Fibroblast of pulmonary artery (primary cell): ENCODE measurements around the gene CREB5.

ENCODE experiments used
- DNase-seq: peaks from one replicate; pipeline ENCODE4 v3.0.0-alpha.2; 2010; ENCODE audit warnings: low read depth
- H3K4me3 ChIP-seq: replicated peaks from 2 replicates; pipeline ENCODE4 v1.5.1; 2011; ENCODE audit warnings: low read depth, mild to moderate bottlenecking, control low read depth, low read length, moderate library complexity
- CTCF ChIP-seq: IDR thresholded peaks from 2 replicates; pipeline ENCODE4 v1.5.1; 2011; ENCODE audit warnings: mild to moderate bottlenecking, control low read depth, low read length, inconsistent platforms; ENCODE audit errors: missing control alignments

The CREB5 gene

DNA sequence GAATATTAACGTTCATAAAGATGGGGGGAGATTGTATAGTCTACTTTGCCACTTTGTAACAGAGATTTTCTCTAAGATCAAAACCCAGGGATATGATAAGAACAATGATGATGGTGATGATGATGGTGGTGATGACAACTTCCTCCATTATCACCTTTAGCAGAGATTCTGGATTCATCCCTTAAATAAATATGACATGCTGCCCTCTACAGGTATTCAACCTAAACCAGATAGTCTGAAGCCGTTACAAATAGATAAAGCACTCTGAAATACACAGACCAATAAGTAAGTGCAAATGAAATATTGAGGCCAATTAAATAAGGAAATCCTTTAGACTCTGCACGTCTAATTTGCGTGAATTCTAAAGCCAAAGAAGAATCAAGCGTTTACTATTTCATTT, 211.5 kb downstream of the CREB5 start:
- no peak overlapping the region for H3K4me3 ChIP-seq
- DNase-seq, result no peak
- peak; percentile 12 for TF ChIP-seq CTCF

DNA sequence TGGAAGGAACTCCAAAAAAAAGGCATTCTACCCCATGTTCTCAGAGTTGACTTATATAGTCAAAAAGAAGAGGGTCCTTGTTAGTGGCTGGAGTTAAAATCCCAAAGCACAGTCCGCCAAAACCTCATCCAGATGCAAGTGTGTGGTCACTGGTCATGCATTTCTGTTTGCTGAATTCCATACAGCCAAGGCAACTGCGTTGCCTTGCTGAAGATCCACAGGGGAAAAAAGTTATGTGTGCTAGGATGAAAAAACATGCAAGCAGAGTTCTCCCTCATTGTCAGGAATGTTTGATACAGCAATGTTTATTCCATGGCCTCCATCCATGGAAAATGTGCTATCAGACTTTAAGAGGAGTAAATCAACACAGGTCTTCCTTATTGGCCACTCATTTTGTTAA, 213.1 kb downstream of the CREB5 start:
- H3K4me3 ChIP-seq, result no peak overlapping the region
- TF ChIP-seq CTCF, result no peak
- DNase-seq, result no peak

GRCh38 chr7:28626221-28626620, 213.9 kb downstream of the CREB5 start:
- H3K4me3 ChIP-seq, result no peak overlapping the region
- DNase-seq, result no peak
- no peak for TF ChIP-seq CTCF

DNA sequence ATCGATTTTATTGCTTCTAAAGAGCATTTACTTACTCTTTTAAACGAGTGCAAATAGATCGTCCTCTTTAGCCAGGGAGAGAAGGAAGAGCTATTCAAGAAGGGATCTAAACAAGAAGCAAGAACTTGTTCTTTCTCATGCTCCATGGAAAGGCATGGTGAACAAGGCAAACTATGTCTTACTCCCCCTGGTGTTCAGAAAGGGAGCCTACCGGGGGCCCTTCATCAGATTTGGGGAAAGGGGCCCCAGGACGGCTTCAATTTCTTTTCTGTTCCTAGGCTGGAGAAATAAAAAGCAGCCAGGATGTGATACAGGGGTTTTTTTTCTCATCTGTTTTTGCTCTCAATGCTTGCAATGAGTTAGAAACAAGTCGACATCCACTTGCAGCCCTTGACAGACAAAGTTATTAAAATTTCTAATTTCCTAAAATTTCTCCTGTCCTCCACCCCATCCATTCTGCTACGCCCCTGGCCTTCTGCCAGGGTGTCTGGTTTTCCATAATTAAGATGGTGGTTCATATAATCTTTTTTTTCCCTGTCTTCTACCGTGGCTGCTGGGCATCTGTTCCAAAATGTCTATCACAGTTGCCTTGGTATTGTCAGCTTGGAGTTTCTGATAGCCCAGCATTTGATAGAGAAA, 214.4 kb downstream of the CREB5 start:
- no peak overlapping the region for H3K4me3 ChIP-seq
- peak; percentile 61 for DNase-seq
- peak; percentile 73 for TF ChIP-seq CTCF

GRCh38 chr7:28627263-28627653, 214.9 kb downstream of the CREB5 start:
- no peak for DNase-seq
- no peak overlapping the region for H3K4me3 ChIP-seq
- TF ChIP-seq CTCF, result no peak

DNA sequence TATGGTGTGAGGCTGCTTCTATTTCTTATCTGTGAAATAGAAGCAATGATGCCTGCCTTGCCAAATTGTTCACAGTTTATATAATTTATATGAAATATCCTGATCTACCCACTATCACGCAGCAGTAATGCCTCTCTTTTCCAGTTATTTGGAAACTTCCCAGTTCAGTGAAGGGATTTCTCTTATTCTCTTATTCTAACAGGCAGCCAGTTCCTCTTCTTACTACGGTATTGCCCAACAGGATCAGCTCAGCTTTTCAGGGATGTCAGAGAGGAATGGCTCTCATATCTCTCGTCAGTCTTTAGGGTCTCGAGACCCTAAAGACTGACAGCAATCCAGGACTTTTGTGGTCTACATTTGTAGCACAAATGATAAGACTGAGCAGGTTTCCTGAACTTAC, 215.6 kb downstream of the CREB5 start:
- no peak for DNase-seq
- no peak for TF ChIP-seq CTCF
- H3K4me3 ChIP-seq, result no peak overlapping the region

DNA sequence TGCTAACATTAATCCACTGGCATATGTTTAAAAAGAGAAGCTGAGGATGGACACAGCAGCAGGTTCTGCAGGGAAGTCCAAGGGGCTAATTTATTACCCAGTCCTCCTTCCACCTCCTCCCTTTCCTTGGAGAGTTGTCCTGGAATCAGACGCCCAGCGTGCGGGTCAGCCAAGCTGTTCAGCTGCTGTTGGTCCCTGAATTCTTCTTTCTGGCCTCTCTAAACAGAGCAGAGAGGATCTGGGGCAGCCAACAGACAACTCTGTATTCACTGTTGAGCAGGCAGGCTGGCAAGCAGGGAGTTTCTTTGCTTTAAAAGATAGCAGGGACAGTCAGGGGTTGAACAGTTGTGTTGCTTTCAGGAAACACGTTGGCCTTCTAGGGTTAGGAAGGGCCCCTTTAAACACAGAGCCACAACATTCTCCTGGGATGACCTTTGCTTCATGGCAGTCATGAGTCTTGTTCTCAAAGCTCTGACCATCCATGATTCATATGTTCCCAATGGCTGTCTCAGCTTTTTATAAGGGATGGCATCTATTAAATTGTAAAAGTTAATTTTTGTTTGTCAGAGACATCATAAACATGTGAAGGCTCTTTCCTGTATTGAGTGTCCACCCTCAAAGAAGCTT, 217.0 kb downstream of the CREB5 start:
- peak; percentile 33 for DNase-seq
- no peak overlapping the region for H3K4me3 ChIP-seq
- no peak for TF ChIP-seq CTCF
